Measurements from ENCODE around the gene PBXIP1. TPM values are rescaled to one million over a fixed set of nuclear protein-coding genes. Genes with fewer than 3 reads are reported as not detected.

The PBXIP1 gene
- total and polyA plus RNA-seq, 2 of the 13 experiments (the other 11 are each of a cell fraction or from before 2014, with no cell fraction given) = 16.3 to 31.9 TPM

DNA sequence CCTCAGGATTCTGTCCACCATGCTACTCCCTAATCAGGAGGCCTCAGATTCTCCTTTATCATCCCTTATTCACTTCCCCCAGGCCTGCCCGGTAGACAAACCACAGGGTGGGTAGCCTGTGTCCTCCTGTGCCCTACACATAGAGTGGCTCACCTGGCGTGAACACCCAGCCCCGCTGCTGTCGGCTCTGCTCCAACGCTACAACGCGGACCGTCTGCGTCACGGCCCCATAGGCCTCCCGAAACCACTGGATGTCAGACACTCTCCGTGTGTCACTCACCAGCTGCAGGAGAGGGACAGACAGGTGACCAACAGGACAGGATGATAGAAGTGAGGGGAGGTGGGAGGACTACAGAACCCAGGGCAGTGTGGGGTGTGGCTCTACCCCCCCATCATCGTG is 29.7 kb downstream of the PBXIP1 start (continued):
- no peak for TF ChIP-seq ZNF678 (CRISPR knock-in tag; IDR thresholded peaks at IDR 0.05)
- TF ChIP-seq CREM (IDR thresholded peaks at IDR 0.05) = no peak
- no peak for TF ChIP-seq CREM (CRISPR knock-in tag; IDR thresholded peaks at IDR 0.05)
- no peak for TF ChIP-seq FOXK1 (CRISPR knock-in tag; IDR thresholded peaks at IDR 0.05; ENCODE audit: borderline replicate concordance, low read depth)
- TF ChIP-seq ZNF350 (CRISPR knock-in tag; IDR thresholded peaks at IDR 0.05; ENCODE audit: borderline replicate concordance, low read depth) = no peak
- no peak for TF ChIP-seq ATF7-NPFF (CRISPR knock-in tag; IDR thresholded peaks at IDR 0.05; ENCODE audit: low read depth)
- TF ChIP-seq FOXJ3 (CRISPR knock-in tag; IDR thresholded peaks at IDR 0.05; ENCODE audit: borderline replicate concordance) = no peak
- TF ChIP-seq, protein P1, sequence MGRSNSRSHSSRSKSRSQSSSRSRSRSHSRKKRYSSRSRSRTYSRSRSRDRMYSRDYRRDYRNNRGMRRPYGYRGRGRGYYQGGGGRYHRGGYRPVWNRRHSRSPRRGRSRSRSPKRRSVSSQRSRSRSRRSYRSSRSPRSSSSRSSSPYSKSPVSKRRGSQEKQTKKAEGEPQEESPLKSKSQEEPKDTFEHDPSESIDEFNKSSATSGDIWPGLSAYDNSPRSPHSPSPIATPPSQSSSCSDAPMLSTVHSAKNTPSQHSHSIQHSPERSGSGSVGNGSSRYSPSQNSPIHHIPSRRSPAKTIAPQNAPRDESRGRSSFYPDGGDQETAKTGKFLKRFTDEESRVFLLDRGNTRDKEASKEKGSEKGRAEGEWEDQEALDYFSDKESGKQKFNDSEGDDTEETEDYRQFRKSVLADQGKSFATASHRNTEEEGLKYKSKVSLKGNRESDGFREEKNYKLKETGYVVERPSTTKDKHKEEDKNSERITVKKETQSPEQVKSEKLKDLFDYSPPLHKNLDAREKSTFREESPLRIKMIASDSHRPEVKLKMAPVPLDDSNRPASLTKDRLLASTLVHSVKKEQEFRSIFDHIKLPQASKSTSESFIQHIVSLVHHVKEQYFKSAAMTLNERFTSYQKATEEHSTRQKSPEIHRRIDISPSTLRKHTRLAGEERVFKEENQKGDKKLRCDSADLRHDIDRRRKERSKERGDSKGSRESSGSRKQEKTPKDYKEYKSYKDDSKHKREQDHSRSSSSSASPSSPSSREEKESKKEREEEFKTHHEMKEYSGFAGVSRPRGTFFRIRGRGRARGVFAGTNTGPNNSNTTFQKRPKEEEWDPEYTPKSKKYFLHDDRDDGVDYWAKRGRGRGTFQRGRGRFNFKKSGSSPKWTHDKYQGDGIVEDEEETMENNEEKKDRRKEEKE (IDR thresholded peaks at IDR 0.05) = no peak

DNA sequence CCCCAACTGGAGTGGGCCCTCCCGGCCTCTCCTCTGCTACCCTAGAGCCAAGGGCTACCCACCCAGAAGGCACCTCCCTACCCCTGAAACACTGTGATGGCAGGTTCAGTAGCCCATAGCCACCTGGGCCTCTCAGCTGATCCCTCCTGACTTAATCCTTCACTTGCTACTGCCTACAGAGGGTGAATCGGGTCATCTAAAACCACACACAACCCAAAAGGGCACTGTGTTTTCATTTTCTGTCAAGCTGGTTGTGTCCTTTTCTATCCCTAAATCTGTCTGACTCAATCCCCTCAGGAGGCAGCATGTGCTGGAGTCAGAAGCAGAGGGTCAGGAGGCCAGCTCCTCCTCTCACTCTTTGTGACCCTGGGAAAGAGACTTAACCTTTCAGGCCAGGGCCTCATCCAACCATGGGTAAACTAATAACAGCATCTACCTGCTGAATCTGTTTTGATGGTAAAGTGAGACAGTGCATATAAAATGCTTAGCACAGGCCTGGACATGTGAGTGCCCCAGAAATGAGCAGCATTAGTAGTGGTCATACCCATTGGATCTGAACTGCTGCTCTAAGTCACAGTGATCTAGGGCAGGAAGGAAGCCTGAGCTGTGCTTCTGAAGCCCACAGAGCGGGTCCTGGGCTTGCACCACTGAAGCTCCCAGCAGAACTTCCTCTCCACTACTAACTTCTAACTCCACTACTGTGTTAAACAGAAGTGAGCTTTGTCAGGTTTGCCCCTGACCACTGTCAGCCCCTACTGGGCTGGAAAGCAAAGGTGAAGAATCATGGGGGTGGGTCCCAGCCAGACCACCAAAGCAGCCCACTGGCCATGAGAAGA is 30.3 kb downstream of the PBXIP1 start:
- CTCF ChIA-PET (ENCODE audit: low intra/inter-chr PET ratio, low total read pairs) = no interaction called here
- 100% methylated on average over 2 of the region's 3 CpGs for WGBS (ENCODE audit: low lambda C conversion rate)
- no peaks in the 10 kb centered on the region for H3K4me1 ChIP-seq (ENCODE audit: insufficient read depth, low read length)
- no peak overlapping the region for H3K4me2 ChIP-seq (ENCODE audit: low read depth, low read length)
- DNase-seq (ENCODE audit: low spot score) (no peak), ATAC-seq (no peak), FAIRE-seq (no peak)
- peaks cover 1 to 10% of the 10 kb centered on the region in 2 experiments; a peak in 2 of 5 replicates for H3K36me3 ChIP-seq (replicated peaks in 1 of 2; ENCODE audit: control insufficient read depth in 1 of 2, insufficient read depth in 2 of 2, low read length in 2 of 2)
- no peaks in the 10 kb centered on the region for H4K20me1 ChIP-seq (ENCODE audit: insufficient read depth, low read length)
- no TSS peak for BruUV-seq (replicated peaks)
- in situ Hi-C loops (cut with HindIII; ENCODE audit: extremely low pct_ligation_motif_present, low pct_unique_long_range_greater_than_20kb) = no loop called here
- TF ChIP-seq ATF7 (IDR thresholded peaks at IDR 0.05) (no peak), ATF7 (CRISPR knock-in tag; IDR thresholded peaks at IDR 0.05) (no peak), ZNF816 (CRISPR knock-in tag; IDR thresholded peaks at IDR 0.05; ENCODE audit: borderline replicate concordance) (no peak), ZNF274 (CRISPR knock-in tag; IDR thresholded peaks at IDR 0.05) (no peak), SMC3 (IDR thresholded peaks at IDR 0.05; ENCODE audit: low read length) (no peak)
- POLR2A ChIA-PET = no interaction called here
- no peaks in the 10 kb centered on the region for H3K79me2 ChIP-seq (ENCODE audit: insufficient read depth, low read length)
- intact Hi-C loops (cut with micrococcal nuclease; ENCODE audit: unreplicated experiment) = no loop called here
- no peak overlapping the region for H3K4me3 ChIP-seq (replicated peaks in 1 of 3; ENCODE audit: insufficient read depth in 1 of 3, low read depth in 2 of 3, low read length in 3 of 3)
- H3K9me3 ChIP-seq (ENCODE audit: low read length) = no peaks in the 10 kb centered on the region
- no peaks in the 10 kb centered on the region for H3K27me3 ChIP-seq (ENCODE audit: control insufficient read depth in 1 of 2, insufficient read depth in 2 of 2, low read length in 2 of 2)
- H3K9ac ChIP-seq (ENCODE audit: insufficient read depth, low read depth, low read length) = no peak overlapping the region
- H3K27ac ChIP-seq (ENCODE audit: extremely low read length, insufficient read depth, low read length) = no peak overlapping the region
- no peak overlapping the region for H2AFZ ChIP-seq (ENCODE audit: low read length)
